ENCODE results near the gene PPP2R1B.
"Not testable (repeated sequence)": the region's sequence is repeated elsewhere in the genome, so short reads cannot be mapped to it uniquely, and the experiment has no call there.

Gene PPP2R1B

DNA sequence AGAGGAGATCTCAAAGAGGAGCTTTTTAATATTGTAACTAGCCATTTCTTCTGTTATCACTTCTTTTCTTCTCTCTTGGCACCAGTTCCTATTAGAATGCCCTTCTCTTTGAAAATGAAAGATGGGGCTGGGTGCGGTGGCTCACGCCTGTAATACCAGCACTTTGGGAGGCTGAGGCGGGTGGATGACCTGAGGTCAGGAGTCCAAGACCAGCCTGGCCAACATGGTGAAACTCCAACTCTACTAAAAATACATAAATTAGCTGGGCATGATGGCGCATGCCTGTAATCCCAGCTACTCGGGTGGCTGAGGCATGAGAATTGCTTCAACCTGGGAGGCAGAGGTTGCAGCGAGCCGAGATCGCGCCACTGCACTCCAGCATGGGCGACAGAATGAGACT lies 18.1 kb upstream of the PPP2R1B start:
- not testable (repeated sequence) for DNase-seq (ENCODE audit: extremely low read depth in 1 of 2, low read depth in 1 of 2)

- DNase-seq (ENCODE audit: extremely low read depth in 1 of 2, low read depth in 1 of 2), result no peak
Measured at GRCh38 chr11:111782109-111782741, 16.0 kb upstream of the PPP2R1B start.

GRCh38 chr11:111779118-111779517 lies 12.9 kb upstream of the PPP2R1B start:
- DNase-seq (ENCODE audit: extremely low read depth in 1 of 2, low read depth in 1 of 2), result no peak

DNA sequence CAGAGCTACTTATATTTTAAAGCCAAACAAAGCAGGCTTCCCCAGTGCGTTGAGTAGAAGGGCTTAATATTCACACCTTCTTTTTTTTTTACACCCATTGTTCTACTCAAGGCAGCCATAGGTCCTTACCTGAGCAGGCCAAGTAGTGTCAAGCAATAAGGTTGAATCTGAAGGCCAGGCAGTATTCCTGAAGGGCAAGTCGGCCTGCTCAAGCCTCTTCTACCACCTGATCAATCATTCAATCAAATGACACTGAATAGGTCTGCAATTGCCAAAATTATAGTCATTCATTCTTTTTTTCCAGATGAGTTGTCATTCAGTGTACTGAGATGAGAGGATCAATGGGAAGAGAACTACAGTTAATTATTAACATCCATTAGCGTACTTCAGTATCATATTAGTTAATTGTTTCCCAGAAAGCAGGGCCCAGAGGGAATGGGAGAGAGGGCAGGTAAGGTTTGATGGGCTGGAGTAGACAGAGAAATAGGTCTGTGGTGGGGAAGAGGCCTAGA lies 11.9 kb upstream of the PPP2R1B start:
- no peak for DNase-seq (ENCODE audit: extremely low read depth in 1 of 2, low read depth in 1 of 2)

DNA sequence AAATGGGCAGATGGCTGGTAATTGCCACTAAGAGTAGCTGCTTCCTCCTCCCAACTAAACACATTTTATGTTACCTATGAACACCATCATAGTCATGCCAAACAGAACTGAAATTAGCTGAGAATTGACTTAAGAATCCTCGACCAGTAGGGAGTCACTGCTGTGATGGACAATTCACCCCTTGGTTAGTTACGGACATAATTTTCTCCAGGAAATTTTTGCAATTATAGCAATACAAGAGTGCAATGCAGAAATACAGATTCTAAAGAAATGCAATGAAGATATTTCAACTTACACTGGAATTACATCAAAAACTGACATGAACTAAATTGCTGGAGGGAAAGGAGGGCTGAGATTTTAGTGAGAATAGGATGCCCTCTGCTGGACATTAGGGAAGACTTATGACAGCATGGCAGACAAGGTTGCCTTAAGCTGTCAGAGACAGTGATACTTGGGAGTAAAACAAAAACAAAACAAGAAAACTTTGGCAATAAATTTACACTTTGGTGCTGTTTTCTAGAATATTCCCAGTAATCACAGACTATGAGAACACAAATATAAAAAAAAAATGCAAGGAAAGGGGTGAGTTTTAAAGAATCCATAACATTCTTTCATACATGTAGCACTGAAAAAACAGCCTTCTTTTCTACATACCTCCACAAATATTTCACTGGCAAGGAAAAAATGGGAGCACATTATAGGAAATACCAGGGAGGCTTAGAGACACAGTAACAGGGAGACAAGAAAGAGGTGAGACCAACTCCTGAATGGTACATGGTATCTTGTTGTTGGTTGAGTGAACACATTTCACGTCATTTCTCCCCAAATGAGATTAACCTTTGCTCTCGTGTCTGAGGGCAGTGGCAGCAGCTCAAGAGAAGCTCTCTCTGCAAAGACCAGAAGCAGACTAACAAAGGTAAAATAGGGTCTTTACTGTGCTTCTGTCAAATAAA lies 11.2 kb upstream of the PPP2R1B start:
- DNase-seq (ENCODE audit: extremely low read depth in 1 of 2, low read depth in 1 of 2), result peak in 1 of 2 donors; percentile 3

DNA sequence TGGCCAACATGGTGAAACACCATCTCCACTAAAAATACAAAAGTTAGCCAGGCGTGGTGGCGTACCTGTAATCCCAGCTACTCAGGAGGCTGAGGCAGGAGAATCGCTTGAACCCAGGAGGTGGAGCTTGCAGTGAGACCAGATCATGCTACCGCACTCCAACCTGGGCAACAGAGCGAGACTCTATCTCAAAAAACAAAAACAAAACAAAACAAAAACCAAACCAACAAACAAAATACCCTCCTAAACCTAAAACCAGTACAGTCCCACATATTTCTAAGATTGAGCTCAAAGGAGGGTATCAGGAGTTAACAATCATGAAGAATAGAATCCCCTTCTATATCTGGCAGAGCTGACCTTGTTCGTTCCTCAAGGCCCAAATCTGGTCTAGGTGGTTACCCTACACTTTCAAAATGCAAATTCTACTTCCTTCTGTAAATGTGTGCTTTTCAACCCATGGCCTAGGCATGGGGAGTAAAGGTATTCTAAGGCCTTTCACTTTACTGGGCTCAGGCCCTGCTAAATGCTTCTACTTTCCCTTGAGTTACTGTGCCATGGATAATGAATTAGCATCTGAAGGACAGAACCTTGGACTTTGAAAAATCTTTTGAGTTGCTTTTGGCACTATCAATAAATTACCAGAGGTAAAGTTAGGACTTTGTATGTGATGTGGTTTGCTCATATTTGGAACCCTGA lies 10.4 kb upstream of the PPP2R1B start:
- no peak for DNase-seq (ENCODE audit: extremely low read depth in 1 of 2, low read depth in 1 of 2)

GRCh38 chr11:111774955-111775710 lies 8.9 kb upstream of the PPP2R1B start:
- DNase-seq (ENCODE audit: extremely low read depth in 1 of 2, low read depth in 1 of 2), result no peak

- no peak for DNase-seq (ENCODE audit: extremely low read depth in 1 of 2, low read depth in 1 of 2)
Measured at GRCh38 chr11:111772535-111772934, 6.3 kb upstream of the PPP2R1B start.

GRCh38 chr11:111771205-111771604 lies 5.0 kb upstream of the PPP2R1B start:
- not testable (repeated sequence) for DNase-seq (ENCODE audit: extremely low read depth in 1 of 2, low read depth in 1 of 2)

DNA sequence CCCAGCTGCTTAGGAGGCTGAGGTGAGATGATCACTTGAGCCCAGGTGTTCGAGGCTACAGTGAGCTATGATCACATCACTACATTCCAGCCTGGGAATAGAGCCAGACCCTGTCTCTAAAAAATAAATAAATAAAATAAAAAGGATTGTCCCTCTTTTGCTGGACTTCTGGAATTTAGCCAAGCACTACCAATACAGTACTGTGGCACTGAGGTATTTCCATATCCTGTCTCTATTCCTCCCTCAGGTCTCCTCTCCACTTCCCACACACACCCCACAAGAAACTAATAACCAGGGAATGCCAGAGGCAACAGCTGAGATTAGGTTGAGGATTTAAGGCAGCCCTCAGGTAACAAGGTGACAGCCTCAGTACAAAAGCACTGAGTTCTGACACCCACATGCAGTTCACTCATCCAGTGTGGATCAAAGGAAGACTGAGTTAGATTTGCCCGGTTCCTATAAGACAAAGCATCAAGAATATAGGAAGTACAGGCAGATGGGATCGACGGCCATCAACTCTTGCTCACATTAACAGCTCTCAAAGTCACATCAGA lies 4.5 kb upstream of the PPP2R1B start:
- DNase-seq (ENCODE audit: extremely low read depth in 1 of 2, low read depth in 1 of 2), result no peak

DNA sequence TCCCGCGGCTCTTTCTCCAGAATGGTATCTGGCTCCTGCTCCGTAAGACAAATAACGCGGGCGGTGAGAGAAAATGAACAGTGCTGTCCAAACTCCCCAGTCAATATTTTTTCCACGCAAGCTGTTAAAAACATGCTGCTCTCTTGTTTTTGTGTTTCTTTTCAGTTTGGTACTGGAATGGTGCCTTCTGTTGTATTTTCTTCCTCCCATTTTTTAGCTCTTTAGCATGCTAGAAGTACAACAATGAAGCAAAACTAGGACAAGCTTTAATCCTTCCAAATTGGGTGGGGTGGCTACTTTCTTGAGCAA lies 599 bp upstream of the PPP2R1B start:
- DNase-seq (ENCODE audit: extremely low read depth in 1 of 2, low read depth in 1 of 2), result no peak

- peak in 1 of 2 donors; percentile 3 for DNase-seq (ENCODE audit: extremely low read depth in 1 of 2, low read depth in 1 of 2)
Measured at GRCh38 chr11:111765320-111765983, 737 bp downstream of the PPP2R1B start.

- no peak for DNase-seq (ENCODE audit: extremely low read depth in 1 of 2, low read depth in 1 of 2)
Measured at GRCh38 chr11:111764621-111765020, 1.6 kb downstream of the PPP2R1B start.

DNA sequence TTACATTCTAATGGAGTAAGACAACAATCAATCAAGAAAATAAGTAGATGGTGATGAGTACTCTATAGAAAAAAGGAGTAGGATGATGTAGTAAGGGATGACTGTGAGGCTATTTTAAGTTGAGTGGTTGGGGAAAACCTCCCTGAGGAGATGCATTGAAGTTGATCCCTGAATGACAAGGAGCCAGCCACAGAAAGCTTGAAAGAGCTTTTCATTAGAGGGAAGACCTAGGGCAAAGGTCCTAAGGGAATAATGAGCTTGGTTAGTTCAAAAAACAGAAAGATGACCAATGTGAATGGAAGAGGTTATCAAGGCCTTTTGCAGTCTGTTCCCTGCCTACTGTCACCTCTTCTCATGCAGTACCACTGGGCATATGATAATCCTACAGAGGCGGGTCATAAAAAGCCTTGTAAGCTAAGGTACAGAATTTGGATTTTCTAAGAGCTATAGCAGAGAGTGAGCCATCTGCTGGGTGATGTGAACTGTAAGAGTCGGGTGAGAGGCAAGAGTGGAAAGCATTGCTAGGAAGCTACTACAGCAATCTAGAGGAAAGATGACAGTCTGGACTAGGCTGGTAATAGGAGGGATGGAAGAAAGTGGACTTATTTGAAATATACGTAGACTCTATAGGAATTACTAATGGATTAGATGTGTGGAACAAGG lies 3.1 kb downstream of the PPP2R1B start:
- no peak for DNase-seq (ENCODE audit: extremely low read depth in 1 of 2, low read depth in 1 of 2)

GRCh38 chr11:111762526-111762925 lies 3.7 kb downstream of the PPP2R1B start:
- no peak for DNase-seq (ENCODE audit: extremely low read depth in 1 of 2, low read depth in 1 of 2)

- DNase-seq (ENCODE audit: extremely low read depth in 1 of 2, low read depth in 1 of 2), result no peak
Measured at GRCh38 chr11:111761036-111761435, 5.2 kb downstream of the PPP2R1B start.

- DNase-seq (ENCODE audit: extremely low read depth in 1 of 2, low read depth in 1 of 2), result no peak
Measured at GRCh38 chr11:111759778-111760407, 6.3 kb downstream of the PPP2R1B start.

GRCh38 chr11:111759376-111759775 lies 6.8 kb downstream of the PPP2R1B start:
- DNase-seq (ENCODE audit: extremely low read depth in 1 of 2, low read depth in 1 of 2), result no peak

DNA sequence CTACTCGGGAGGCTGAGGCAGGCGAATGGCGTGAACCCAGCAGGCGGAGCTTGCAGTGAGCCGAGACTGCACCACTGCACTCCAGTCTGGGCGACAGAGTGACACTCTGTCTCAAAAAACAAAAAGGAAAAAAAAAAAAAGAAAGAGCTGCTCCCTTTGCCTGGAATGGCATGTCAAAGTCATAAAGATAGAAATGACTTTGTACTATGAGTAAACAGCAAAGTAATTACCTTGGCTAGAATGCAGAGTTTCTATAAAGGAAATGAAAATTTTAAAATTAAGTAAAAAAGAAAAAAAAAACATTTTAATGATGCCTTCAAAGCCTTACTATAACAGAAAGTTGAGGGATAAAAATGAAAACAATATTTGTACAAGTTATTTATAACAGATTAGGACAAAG lies 10.1 kb downstream of the PPP2R1B start:
- DNase-seq (ENCODE audit: extremely low read depth in 1 of 2, low read depth in 1 of 2), result no peak

Data from stimulated activated CD8-positive, alpha-beta memory T cell treated with anti-CD3 and anti-CD28 coated beads, Interleukin-7, amount 100 ng/mL, for 48 hours (primary cell).